Stomach (tissue), 4 donors: ENCODE measurements around the gene SRP54.

Source experiments
- CTCF ChIP-seq, 7 experiments: fragments of 450-650 bp in 4 of 7; fragments of 200-600 bp in 3 of 7; sonication (generic) in 3 of 7; IDR thresholded peaks; one replicate each; pipeline ENCODE4 v1.5.1; 2016 to 2019; ENCODE audit warnings: antibody characterized with exemption in 7 of 7, control low read depth in 2 of 7, mild to moderate bottlenecking in 1 of 7
- POLR2AphosphoS5 ChIP-seq, 3 donors: sonication (generic); formaldehyde crosslinking; IDR thresholded peaks; one replicate each; pipeline ENCODE4 v1.6.1; 2016; ENCODE audit warnings: antibody characterized with exemption in 3 of 3

- TF ChIP-seq CTCF (IDR thresholded peaks at IDR 0.05) (no peak), POLR2AphosphoS5 (IDR thresholded peaks at IDR 0.05) (no peak)
These were observed 60.3 kb downstream of the SRP54 start for GRCh38 chr14:35043046-35043445.
